Keratinocyte (primary cell): Measurements from ENCODE around the gene PRRC1.

ENCODE experiments used
- CTCF ChIP-seq, 3 experiments: IDR thresholded peaks in 1 of 3; conservative IDR thresholded peaks in 1 of 3; optimal IDR thresholded peaks in 1 of 3; 2 replicates in 2 of 3; 3 replicates in 1 of 3; pipeline versions ENCODE3 to v1.5.1; 2011; ENCODE audit warnings: low read length in 3 of 3, mild to moderate bottlenecking in 3 of 3, moderate library complexity in 2 of 3, control low read depth in 1 of 3, inconsistent platforms in 1 of 3; ENCODE audit not compliant: insufficient read depth in 2 of 3; ENCODE audit errors: extremely low read depth in 1 of 3
- EZH2 ChIP-seq: IDR thresholded peaks from one replicate; pipeline ENCODE4 v1.6.1; 2012; ENCODE audit warnings: inconsistent platforms, mild to moderate bottlenecking, low read length, moderate library complexity

GRCh38 chr5:127568166-127568565 is 50.7 kb downstream of the PRRC1 start:
- TF ChIP-seq CTCF (optimal IDR thresholded peaks at IDR 0.05 in 1 of 3, IDR thresholded peaks at IDR 0.05 in 1 of 3, conservative IDR thresholded peaks at IDR 0.05 in 1 of 3; ENCODE audit: extremely low read depth in 1 of 3, insufficient read depth in 2 of 3, low read length in 3 of 3) = no peak
- TF ChIP-seq EZH2 = no peak
